ENCODE measurements around the gene LCAT.

DNA sequence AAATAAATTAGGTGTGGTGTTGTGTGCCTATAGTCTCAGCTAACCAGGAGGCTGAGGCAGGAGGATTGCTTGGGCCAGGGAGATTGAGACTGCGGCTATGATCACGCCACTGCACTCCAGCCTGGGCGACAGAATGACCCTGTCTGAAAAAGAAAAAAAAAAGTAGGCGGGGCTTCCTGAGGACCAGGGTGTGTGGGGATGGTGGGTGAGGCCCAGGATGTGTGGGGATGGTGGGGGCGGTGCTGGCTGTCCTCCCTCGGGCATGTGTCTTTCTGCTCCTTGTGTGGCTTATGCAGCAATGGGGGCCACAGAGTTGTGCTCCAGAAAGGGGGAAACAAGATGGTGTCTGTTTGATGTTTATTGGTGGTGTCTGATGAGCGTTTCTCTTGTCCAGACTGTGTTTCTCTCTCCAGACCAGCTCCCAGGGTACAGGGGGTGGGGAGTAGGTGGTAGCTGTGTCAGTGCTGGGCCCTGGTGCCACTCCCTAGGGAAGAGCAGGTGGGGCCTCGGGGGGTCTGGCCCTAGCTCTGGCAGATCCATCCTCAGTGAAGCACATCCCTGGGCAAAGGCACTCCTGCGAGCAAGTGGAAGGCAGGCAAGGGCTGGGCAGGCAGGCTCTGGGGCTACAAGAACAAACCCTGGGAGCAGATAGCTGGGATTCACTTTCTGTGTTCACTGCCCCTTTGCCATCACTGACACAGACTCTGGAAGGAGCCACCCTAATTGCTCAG is 2.3 kb downstream of the LCAT start:
- TF ChIP-seq EZH2 (IDR thresholded peaks at IDR 0.05; ENCODE audit: low read length): no peak
- TF ChIP-seq, protein P1, sequence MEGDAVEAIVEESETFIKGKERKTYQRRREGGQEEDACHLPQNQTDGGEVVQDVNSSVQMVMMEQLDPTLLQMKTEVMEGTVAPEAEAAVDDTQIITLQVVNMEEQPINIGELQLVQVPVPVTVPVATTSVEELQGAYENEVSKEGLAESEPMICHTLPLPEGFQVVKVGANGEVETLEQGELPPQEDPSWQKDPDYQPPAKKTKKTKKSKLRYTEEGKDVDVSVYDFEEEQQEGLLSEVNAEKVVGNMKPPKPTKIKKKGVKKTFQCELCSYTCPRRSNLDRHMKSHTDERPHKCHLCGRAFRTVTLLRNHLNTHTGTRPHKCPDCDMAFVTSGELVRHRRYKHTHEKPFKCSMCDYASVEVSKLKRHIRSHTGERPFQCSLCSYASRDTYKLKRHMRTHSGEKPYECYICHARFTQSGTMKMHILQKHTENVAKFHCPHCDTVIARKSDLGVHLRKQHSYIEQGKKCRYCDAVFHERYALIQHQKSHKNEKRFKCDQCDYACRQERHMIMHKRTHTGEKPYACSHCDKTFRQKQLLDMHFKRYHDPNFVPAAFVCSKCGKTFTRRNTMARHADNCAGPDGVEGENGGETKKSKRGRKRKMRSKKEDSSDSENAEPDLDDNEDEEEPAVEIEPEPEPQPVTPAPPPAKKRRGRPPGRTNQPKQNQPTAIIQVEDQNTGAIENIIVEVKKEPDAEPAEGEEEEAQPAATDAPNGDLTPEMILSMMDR (optimal IDR thresholded peaks at IDR 0.05 in 1 of 3, IDR thresholded peaks at IDR 0.05 in 1 of 3, conservative IDR thresholded peaks at IDR 0.05 in 1 of 3; ENCODE audit: extremely low read depth in 1 of 3, insufficient read depth in 2 of 3, low read length in 3 of 3): no peak
